ENCODE data around the gene CRKL. TPM values are rescaled to one million over a fixed set of nuclear protein-coding genes. Genes with fewer than 3 reads are reported as not detected.

CRKL gene
- total RNA-seq, 2 experiments from 2014 or later: 57.7 to 70.9 TPM

DNA sequence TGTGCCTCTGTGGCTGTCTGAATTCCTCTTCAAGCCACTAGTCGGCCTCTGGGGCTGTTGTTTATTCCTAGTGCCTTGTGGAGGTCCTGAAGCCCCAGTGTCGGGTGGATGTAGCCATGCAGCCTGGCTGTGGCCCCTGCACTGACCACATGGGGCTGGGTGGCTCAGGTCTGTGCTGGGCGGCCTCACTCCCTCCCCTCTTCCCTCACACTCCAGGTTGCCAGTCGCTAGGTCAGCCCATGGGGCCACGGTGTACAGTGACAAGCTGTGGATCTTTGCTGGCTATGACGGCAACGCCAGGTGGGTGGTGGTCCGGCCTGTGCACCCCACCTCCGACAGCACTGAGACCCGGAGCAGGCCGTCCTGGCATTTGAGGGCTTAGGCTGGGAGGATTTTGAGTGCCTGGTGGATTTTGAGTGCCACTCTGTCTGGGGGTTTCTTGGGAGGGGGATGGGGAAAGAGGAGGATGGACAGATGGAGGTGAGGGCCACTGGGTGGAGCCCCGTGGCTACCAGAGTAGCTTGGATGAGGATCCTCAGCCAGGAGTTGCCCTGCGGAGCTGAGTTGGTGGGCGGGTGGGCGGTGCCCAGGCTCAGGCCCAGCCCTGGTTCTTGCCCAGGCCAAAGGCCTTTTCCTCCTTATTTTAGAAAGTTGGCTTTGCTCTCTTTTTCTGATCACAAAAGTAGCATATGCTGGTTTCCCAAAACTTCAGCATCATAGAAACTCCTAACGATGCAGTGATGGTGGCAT is 71.5 kb downstream of the CRKL start:
- no peaks in the 10 kb centered on the region for H3K4me1 ChIP-seq (ENCODE audit: insufficient read depth, low read length, poor library complexity, severe bottlenecking)
- POLR2A ChIA-PET: interaction anchor here (1.7 kb wide), 1 partner anchor 15 kb away, joined by 3 read pairs; no protein-coding TSS in a partner anchor
- H3K36me3 ChIP-seq (ENCODE audit: insufficient read depth, low read length): peaks cover 40% of the 10 kb centered on the region
- no peak overlapping the region for H2AFZ ChIP-seq (ENCODE audit: low read length)
- no TSS peak for BruUV-seq (replicated peaks)
- H3K9me3 ChIP-seq (ENCODE audit: low read length): no peaks in the 10 kb centered on the region
- CTCF ChIA-PET (ENCODE audit: unreplicated experiment): no interaction called here
- no peaks in the 10 kb centered on the region for H4K20me1 ChIP-seq (ENCODE audit: insufficient read depth, low read length)
- intact Hi-C loops (cut with micrococcal nuclease; ENCODE audit: unreplicated experiment): loop anchor here (10.0 kb wide), 1 partner anchor 74 kb away; the partner anchor contains the start of gene CRKL
- no peaks in the 10 kb centered on the region for H3K79me2 ChIP-seq (ENCODE audit: insufficient read depth, low read depth, low read length)
- H3K9me2 ChIP-seq (ENCODE audit: insufficient read depth, low read length): no peaks in the 10 kb centered on the region
- no peak overlapping the region for H3K27ac ChIP-seq (ENCODE audit: low read depth, low read length, poor library complexity, severe bottlenecking)
- no peak overlapping the region for H3K4me2 ChIP-seq (ENCODE audit: low read length)
- no peak overlapping the region for H3K4me3 ChIP-seq (ENCODE audit: low read depth, low read length, poor library complexity, severe bottlenecking)
- no peak for TF ChIP-seq EZH2phosphoT487 (IDR thresholded peaks at IDR 0.05; ENCODE audit: borderline replicate concordance, low read depth, low read length)
- TF ChIP-seq, protein P1, sequence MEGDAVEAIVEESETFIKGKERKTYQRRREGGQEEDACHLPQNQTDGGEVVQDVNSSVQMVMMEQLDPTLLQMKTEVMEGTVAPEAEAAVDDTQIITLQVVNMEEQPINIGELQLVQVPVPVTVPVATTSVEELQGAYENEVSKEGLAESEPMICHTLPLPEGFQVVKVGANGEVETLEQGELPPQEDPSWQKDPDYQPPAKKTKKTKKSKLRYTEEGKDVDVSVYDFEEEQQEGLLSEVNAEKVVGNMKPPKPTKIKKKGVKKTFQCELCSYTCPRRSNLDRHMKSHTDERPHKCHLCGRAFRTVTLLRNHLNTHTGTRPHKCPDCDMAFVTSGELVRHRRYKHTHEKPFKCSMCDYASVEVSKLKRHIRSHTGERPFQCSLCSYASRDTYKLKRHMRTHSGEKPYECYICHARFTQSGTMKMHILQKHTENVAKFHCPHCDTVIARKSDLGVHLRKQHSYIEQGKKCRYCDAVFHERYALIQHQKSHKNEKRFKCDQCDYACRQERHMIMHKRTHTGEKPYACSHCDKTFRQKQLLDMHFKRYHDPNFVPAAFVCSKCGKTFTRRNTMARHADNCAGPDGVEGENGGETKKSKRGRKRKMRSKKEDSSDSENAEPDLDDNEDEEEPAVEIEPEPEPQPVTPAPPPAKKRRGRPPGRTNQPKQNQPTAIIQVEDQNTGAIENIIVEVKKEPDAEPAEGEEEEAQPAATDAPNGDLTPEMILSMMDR (conservative IDR thresholded peaks at IDR 0.05; ENCODE audit: low read length): no peak
- DNase-seq (ENCODE audit: low spot score): no peak

DNA sequence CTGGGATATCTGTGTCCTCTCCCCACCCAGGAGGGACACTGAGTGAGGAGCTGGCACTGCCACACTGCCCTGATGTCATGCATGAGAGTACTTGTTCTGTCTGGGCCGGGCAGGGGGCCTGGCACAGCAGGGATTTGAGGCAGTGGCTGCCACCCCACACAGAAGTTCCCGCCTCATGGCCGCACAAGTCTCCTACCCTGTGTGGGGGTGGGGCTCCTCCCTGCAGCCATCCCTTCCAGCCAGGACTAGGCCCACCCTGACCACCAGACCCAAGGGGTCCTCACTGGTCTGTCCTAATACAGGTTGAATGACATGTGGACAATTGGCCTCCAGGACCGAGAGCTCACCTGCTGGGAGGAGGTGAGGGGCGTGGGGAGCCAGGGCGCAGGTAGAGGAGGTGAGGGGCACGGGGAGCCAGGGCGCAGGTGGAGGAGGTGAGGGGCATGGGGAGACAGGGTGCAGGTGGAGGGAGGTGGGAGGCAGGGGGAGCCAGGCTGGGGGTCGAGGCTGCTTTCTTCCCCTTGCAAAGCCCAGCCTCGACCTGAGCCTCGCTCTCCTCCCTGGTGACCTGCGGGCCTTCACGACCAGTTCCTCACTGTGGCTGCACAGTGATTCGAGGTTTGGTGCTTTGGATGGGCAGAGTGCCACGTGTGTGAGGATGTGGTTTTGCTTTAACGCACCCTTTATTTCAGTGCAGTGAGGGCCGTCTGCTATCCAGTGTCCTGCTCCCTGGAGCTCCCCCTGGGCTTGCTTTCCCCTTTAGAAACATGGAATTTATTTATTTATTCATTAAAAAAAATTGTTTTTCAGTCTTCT is 72.3 kb downstream of the CRKL start:
- TF ChIP-seq EZH2phosphoT487 (IDR thresholded peaks at IDR 0.05; ENCODE audit: borderline replicate concordance, low read depth, low read length): no peak
- TF ChIP-seq, protein P1 (conservative IDR thresholded peaks at IDR 0.05; ENCODE audit: low read length): no peak
- H3K27ac ChIP-seq (ENCODE audit: low read depth, low read length, poor library complexity, severe bottlenecking): no peak overlapping the region
- H3K4me2 ChIP-seq (ENCODE audit: low read length): no peak overlapping the region
- H3K79me2 ChIP-seq (ENCODE audit: insufficient read depth, low read depth, low read length): no peaks in the 10 kb centered on the region
- no peak overlapping the region for H3K4me3 ChIP-seq (ENCODE audit: low read depth, low read length, poor library complexity, severe bottlenecking)
- H4K20me1 ChIP-seq (ENCODE audit: insufficient read depth, low read length): no peaks in the 10 kb centered on the region
- no peaks in the 10 kb centered on the region for H3K4me1 ChIP-seq (ENCODE audit: insufficient read depth, low read length, poor library complexity, severe bottlenecking)
- no peaks in the 10 kb centered on the region for H3K9me2 ChIP-seq (ENCODE audit: insufficient read depth, low read length)
- H3K9me3 ChIP-seq (ENCODE audit: low read length): no peaks in the 10 kb centered on the region
- H2AFZ ChIP-seq (ENCODE audit: low read length): no peak overlapping the region
- intact Hi-C loops (cut with micrococcal nuclease; ENCODE audit: unreplicated experiment): loop anchor here (10.0 kb wide), 1 partner anchor 75 kb away; the partner anchor contains the start of gene CRKL
- DNase-seq (ENCODE audit: low spot score): no peak
- H3K36me3 ChIP-seq (ENCODE audit: insufficient read depth, low read length): peaks cover 33% of the 10 kb centered on the region
- POLR2A ChIA-PET: interaction anchor here (1.7 kb wide), 1 partner anchor 14 kb away, joined by 3 read pairs; no protein-coding TSS in a partner anchor
- CTCF ChIA-PET (ENCODE audit: unreplicated experiment): no interaction called here
- no TSS peak for BruUV-seq (replicated peaks)
